ENCODE results near the gene UBE2J2.
"Not testable (repeated sequence)": the region's sequence is repeated elsewhere in the genome, so short reads cannot be mapped to it uniquely, and the experiment has no call there.

The UBE2J2 gene

GRCh38 chr1:1253972-1254666 is 19.5 kb downstream of the UBE2J2 start:
- DNase-seq = no peak

GRCh38 chr1:1253314-1253713 is 20.3 kb downstream of the UBE2J2 start:
- no peak for DNase-seq

GRCh38 chr1:1250786-1251284 is 22.8 kb downstream of the UBE2J2 start:
- DNase-seq = peak; percentile 70

- not testable (repeated sequence) for DNase-seq
Observed at GRCh38 chr1:1248009-1248913, 25.4 kb downstream of the UBE2J2 start.

- DNase-seq = no peak
Observed at GRCh38 chr1:1247341-1247913, 26.2 kb downstream of the UBE2J2 start.

- no peak for DNase-seq
Observed at GRCh38 chr1:1246577-1247340, 26.9 kb downstream of the UBE2J2 start, which contains the start of gene C1QTNF12. TSS of gene C1QTNF12 (minus strand) at chr1:1246722. CDS start at chr1:1246690, 32 bp downstream.

- DNase-seq = no peak
Observed at GRCh38 chr1:1245817-1246576, 27.7 kb downstream of the UBE2J2 start.

- no peak for DNase-seq
Observed at GRCh38 chr1:1245178-1245816, 28.4 kb downstream of the UBE2J2 start.

- no peak for DNase-seq
Observed at GRCh38 chr1:1244192-1244811, 29.4 kb downstream of the UBE2J2 start.

GRCh38 chr1:1243807-1244191 is 29.9 kb downstream of the UBE2J2 start:
- no peak for DNase-seq

- DNase-seq = no peak
Observed at GRCh38 chr1:1243266-1243660, 30.4 kb downstream of the UBE2J2 start.

- no peak for DNase-seq
Observed at GRCh38 chr1:1242461-1243265, 31.0 kb downstream of the UBE2J2 start.

- no peak for DNase-seq
Observed at GRCh38 chr1:1241588-1242219, 31.9 kb downstream of the UBE2J2 start.

- no peak for DNase-seq
Observed at GRCh38 chr1:1240822-1241587, 32.6 kb downstream of the UBE2J2 start.

GRCh38 chr1:1240348-1240732 is 33.3 kb downstream of the UBE2J2 start:
- no peak for DNase-seq

- DNase-seq = no peak
Observed at GRCh38 chr1:1239614-1240347, 33.9 kb downstream of the UBE2J2 start.

GRCh38 chr1:1239227-1239613 is 34.4 kb downstream of the UBE2J2 start:
- DNase-seq = no peak

- no peak for DNase-seq
Observed at GRCh38 chr1:1238702-1239178, 34.9 kb downstream of the UBE2J2 start.
